SU-DHL-6 (cell line): ENCODE results near the gene RBMY1E.
"Not testable (repeated sequence)": the region's sequence is repeated elsewhere in the genome, so short reads cannot be mapped to it uniquely, and the experiment has no call there.

Source experiments
- H2AFZ ChIP-seq: fragments of 200-600 bp; sonication (generic); 2 replicates; pipeline ENCODE4 v1.6.1; 2014; ENCODE audit warnings: low read depth, mild to moderate bottlenecking, moderate library complexity, mixed read lengths, antibody characterized with exemption, low read length; ENCODE audit not compliant: severe bottlenecking
- H3F3A ChIP-seq: fragments of 200-600 bp; shearing (Covaris generic); 2 replicates; pipeline ENCODE4 v1.6.0; 2016; ENCODE audit warnings: antibody characterized with exemption, mild to moderate bottlenecking; ENCODE audit not compliant: insufficient read depth
- H3K27ac ChIP-seq: fragments of 200-600 bp; sonication (generic); 2 replicates; pipeline ENCODE4 v1.5.1; 2016; ENCODE audit warnings: low read depth, mild to moderate bottlenecking, low read length, moderate library complexity, mixed read lengths
- H3K27me3 ChIP-seq: fragments of 200-600 bp; sonication (generic), shearing (Covaris generic); 2 replicates; pipeline ENCODE4 v1.6.0; 2014; ENCODE audit warnings: mild to moderate bottlenecking, low read length
- H3K36me3 ChIP-seq: fragments of 200-600 bp; sonication (generic); 2 replicates; pipeline ENCODE4 v1.6.1; 2014; ENCODE audit warnings: mild to moderate bottlenecking, low read length, mixed read lengths
- H3K4me2 ChIP-seq: fragments of 300-600, 200-600 bp; shearing (Covaris generic), sonication (generic); 2 replicates; pipeline ENCODE4 v1.6.0; 2014; ENCODE audit warnings: low read length, low read depth, mild to moderate bottlenecking; ENCODE audit not compliant: poor library complexity, severe bottlenecking
- H3K4me3 ChIP-seq: fragments of 200-600 bp; sonication (generic); 2 replicates; pipeline ENCODE4 v1.5.1; 2014; ENCODE audit warnings: antibody characterized with exemption, low read length, mild to moderate bottlenecking, mixed read lengths; ENCODE audit not compliant: insufficient read depth, poor library complexity, severe bottlenecking
- H3K79me2 ChIP-seq: fragments of 200-600 bp; sonication (generic); 2 replicates; pipeline ENCODE4 v1.6.1; 2014; ENCODE audit warnings: mild to moderate bottlenecking, low read length, moderate library complexity; ENCODE audit not compliant: insufficient read depth
- H3K9ac ChIP-seq: fragments of 200-600 bp; sonication (generic); 2 replicates; pipeline ENCODE4 v1.7.0; 2014; ENCODE audit warnings: mild to moderate bottlenecking, low read length
- H3K9me2 ChIP-seq: fragments of 200-600 bp; sonication (generic); replicated peaks from 2 replicates; pipeline ENCODE4 v1.6.1; 2014; ENCODE audit warnings: low read length; ENCODE audit not compliant: insufficient read depth
- H3K9me3 ChIP-seq: fragments of 200-600 bp; sonication (generic); 2 replicates; pipeline ENCODE4 v1.6.1; 2014; ENCODE audit warnings: low read length, mixed read lengths; ENCODE audit not compliant: insufficient read depth
- H4K20me1 ChIP-seq: fragments of 200-600 bp; sonication (generic); 2 replicates; pipeline ENCODE4 v1.6.1; 2014; ENCODE audit warnings: low read depth, mild to moderate bottlenecking, antibody characterized with exemption, low read length, moderate library complexity, mixed read lengths

Gene RBMY1E

DNA sequence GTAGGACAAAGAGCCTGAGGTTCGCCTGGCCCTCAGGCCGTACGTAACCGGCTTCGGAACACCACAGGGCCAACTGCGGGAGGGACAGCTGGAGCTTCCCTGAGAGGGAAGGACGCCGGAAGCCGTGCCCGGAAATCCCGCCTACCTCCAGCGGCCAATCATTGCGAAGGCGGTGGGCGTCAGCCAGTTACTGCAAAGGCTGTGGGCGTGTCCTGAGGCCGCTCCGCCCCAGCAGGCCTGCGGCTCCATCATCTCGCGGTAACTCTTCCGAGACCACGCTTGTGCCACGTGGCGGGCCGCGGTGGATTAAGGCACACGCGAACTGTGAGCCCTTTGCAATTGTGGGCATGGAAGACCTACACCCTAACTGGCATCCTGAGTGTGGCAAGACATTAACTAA is at the start of gene RBMY1E:
Gene RBMY1E (minus strand): TSS at position 101 of the 400 bp plus-strand sequence. CDS start 1,978 bp downstream, outside the sequence.
- H3K4me3 ChIP-seq, H4K20me1 ChIP-seq, H3K4me2 ChIP-seq, H3K9me2 ChIP-seq, H3K36me3 ChIP-seq, H3K27me3 ChIP-seq, H2AFZ ChIP-seq, H3K79me2 ChIP-seq, H3F3A ChIP-seq, H3K9me3 ChIP-seq, H3K9ac ChIP-seq, H3K27ac ChIP-seq: not testable (repeated sequence)

GRCh38 chrY:21894426-21894825 is 23.4 kb downstream of the RBMY1E start, which contains the start of gene RBMY1D:
TSS of gene RBMY1D (minus strand) at chrY:21894526. CDS start at chrY:21892513, 2,013 bp downstream.
- H2AFZ ChIP-seq, H3K9ac ChIP-seq, H3F3A ChIP-seq, H3K27me3 ChIP-seq, H3K4me3 ChIP-seq, H3K9me3 ChIP-seq, H3K79me2 ChIP-seq, H3K36me3 ChIP-seq, H3K4me2 ChIP-seq, H3K27ac ChIP-seq, H3K9me2 ChIP-seq, H4K20me1 ChIP-seq: not testable (repeated sequence)

- H3K4me3 ChIP-seq, H3K27ac ChIP-seq, H4K20me1 ChIP-seq, H3K9me2 ChIP-seq, H3F3A ChIP-seq, H3K36me3 ChIP-seq, H3K79me2 ChIP-seq, H3K9me3 ChIP-seq, H3K4me2 ChIP-seq, H3K9ac ChIP-seq, H2AFZ ChIP-seq, H3K27me3 ChIP-seq: not testable (repeated sequence)
These were observed 48.3 kb downstream of the RBMY1E start for GRCh38 chrY:21869407-21870076.
